Measurements from ENCODE around the gene TASL. TPM values are rescaled to one million over a fixed set of nuclear protein-coding genes. Genes with fewer than 3 reads are reported as not detected.

Gene TASL
- polyA plus RNA-seq, 3 donors: 22.2 to 34.4 (median 28.7) TPM

DNA sequence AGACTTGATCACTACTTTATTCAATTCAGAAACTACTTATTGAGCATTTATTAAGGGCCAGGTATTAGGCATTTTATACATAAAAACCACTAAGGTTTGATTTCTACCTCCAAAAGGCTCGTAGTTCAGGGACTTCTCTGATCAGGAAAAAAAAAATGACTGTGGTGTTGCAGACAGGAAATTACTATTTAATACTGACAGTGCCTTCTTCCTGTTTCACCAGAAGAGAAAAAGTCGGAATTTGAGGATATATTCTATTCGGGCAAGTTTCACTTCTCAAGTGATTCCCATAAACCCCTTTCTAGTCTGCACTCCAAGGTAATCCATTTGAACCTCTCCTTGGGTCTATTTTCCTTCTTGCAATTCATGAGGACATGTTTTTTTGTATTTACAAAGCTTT is 15.3 kb upstream of the TASL start:
- H3K9me3 Mint-ChIP-seq: peaks cover 0 to 2% (median 0%) of the 10 kb centered on the region in 7 donors
- Histone ChIP-seq H3K27me3 (ENCODE audit: control insufficient read depth in 2 of 2, insufficient read depth in 2 of 2, low read length in 2 of 2) (no peaks in the 10 kb centered on the region), H3K9me3 (replicated peaks in 1 of 2; ENCODE audit: control insufficient read depth in 1 of 2, insufficient read depth in 1 of 2, low read length in 2 of 2) (no peaks in the 10 kb centered on the region), H3K27ac (ENCODE audit: low read depth in 1 of 2, low read length in 2 of 2) (peak overlapping the region; percentile 67 to 81), H3K4me1 (ENCODE audit: control insufficient read depth in 1 of 2, insufficient read depth in 2 of 2, low read length in 2 of 2) (peaks cover 92 to 97% of the 10 kb centered on the region in 2 donors), H3K4me2 (replicated peaks; ENCODE audit: extremely low read depth, low read length, poor library complexity, severe bottlenecking) (peak overlapping the region; percentile 71), H3K79me2 (ENCODE audit: insufficient read depth, low read length) (peaks cover 41% of the 10 kb centered on the region), H3K4me3 (replicated peaks in 1 of 3; ENCODE audit: low read depth in 2 of 3, low read length in 3 of 3) (peak overlapping the region; percentile 12 to 63 (median 31)), H2AFZ (ENCODE audit: insufficient read depth, low read depth, low read length, poor library complexity, severe bottlenecking) (no peak overlapping the region), H3K36me3 (replicated peaks in 1 of 2; ENCODE audit: control insufficient read depth in 1 of 2, insufficient read depth in 2 of 2, low read length in 2 of 2) (no peaks in the 10 kb centered on the region), H4K20me1 (ENCODE audit: insufficient read depth, low read length) (no peaks in the 10 kb centered on the region), H3K9ac (ENCODE audit: insufficient read depth, low read length, poor library complexity, severe bottlenecking) (no peak overlapping the region)
- intact Hi-C loops (cut with micrococcal nuclease): no loop called here
- peak overlapping the region; percentile 77 to 95 (median 91) for H3K27ac Mint-ChIP-seq
- TF ChIP-seq, protein P1, sequence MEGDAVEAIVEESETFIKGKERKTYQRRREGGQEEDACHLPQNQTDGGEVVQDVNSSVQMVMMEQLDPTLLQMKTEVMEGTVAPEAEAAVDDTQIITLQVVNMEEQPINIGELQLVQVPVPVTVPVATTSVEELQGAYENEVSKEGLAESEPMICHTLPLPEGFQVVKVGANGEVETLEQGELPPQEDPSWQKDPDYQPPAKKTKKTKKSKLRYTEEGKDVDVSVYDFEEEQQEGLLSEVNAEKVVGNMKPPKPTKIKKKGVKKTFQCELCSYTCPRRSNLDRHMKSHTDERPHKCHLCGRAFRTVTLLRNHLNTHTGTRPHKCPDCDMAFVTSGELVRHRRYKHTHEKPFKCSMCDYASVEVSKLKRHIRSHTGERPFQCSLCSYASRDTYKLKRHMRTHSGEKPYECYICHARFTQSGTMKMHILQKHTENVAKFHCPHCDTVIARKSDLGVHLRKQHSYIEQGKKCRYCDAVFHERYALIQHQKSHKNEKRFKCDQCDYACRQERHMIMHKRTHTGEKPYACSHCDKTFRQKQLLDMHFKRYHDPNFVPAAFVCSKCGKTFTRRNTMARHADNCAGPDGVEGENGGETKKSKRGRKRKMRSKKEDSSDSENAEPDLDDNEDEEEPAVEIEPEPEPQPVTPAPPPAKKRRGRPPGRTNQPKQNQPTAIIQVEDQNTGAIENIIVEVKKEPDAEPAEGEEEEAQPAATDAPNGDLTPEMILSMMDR (IDR thresholded peaks at IDR 0.05): no peak
- no CpG with 5 or more reads among the region's 3 CpGs for WGBS (ENCODE audit: insufficient coverage)
- peak overlapping the region; percentile 9 to 57 for H3K4me3 Mint-ChIP-seq
- peaks cover 66% of the 10 kb centered on the region for H3K4me1 Mint-ChIP-seq
- no peaks in the 10 kb centered on the region for H3K36me3 Mint-ChIP-seq
- peak; percentile 25 to 67 (median 59) for DNase-seq
- H3K27me3 Mint-ChIP-seq (ENCODE audit: low read depth in 3 of 3): no peaks in the 10 kb centered on the region

DNA sequence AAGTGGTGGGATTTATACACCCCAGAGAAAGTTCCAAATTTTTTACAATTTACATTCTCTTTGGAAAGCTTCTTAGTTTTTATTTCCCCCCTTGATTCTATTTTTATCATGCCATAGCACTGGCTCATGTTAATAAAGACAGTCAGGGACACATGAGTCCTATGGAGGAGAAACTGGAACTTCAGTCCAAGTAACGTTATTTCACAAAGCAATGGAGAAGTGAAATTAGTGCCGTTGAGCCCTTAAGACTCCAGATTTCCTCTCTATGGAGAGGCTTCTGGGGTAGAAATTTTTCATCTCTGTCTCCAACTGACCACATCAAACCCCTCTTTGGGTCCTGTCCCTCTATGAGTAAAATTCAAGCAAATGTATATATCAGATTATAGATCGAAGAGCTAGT is 12.8 kb upstream of the TASL start:
- Mint-ChIP-seq H3K36me3 (peaks cover 0 to 4% of the 10 kb centered on the region in 2 donors), H3K27ac (peak overlapping the region; percentile 83 to 96 (median 90)), H3K9me3 (peaks cover 2 to 9% (median 8%) of the 10 kb centered on the region in 7 donors), H3K27me3 (ENCODE audit: low read depth in 3 of 3) (no peaks in the 10 kb centered on the region), H3K4me3 (peak overlapping the region in 1 of 2 donors; percentile 79), H3K4me1 (peaks cover 56% of the 10 kb centered on the region)
- TF ChIP-seq, protein P1 (IDR thresholded peaks at IDR 0.05): no peak
- Histone ChIP-seq H3K9me3 (replicated peaks in 1 of 2; ENCODE audit: control insufficient read depth in 1 of 2, insufficient read depth in 1 of 2, low read length in 2 of 2) (peaks cover 0 to 6% of the 10 kb centered on the region in 2 donors), H3K4me3 (replicated peaks in 1 of 3; ENCODE audit: low read depth in 2 of 3, low read length in 3 of 3) (peak overlapping the region in 1 of 3 experiments; percentile 62), H3K27ac (ENCODE audit: low read depth in 1 of 2, low read length in 2 of 2) (peak overlapping the region in 1 of 2 donors; percentile 69), H3K4me1 (ENCODE audit: control insufficient read depth in 1 of 2, insufficient read depth in 2 of 2, low read length in 2 of 2) (peaks cover 81 to 88% of the 10 kb centered on the region in 2 donors), H2AFZ (ENCODE audit: insufficient read depth, low read depth, low read length, poor library complexity, severe bottlenecking) (no peak overlapping the region), H4K20me1 (ENCODE audit: insufficient read depth, low read length) (no peaks in the 10 kb centered on the region), H3K9ac (ENCODE audit: insufficient read depth, low read length, poor library complexity, severe bottlenecking) (peak overlapping the region; percentile 16), H3K79me2 (ENCODE audit: insufficient read depth, low read length) (peaks cover 33% of the 10 kb centered on the region), H3K36me3 (replicated peaks in 1 of 2; ENCODE audit: control insufficient read depth in 1 of 2, insufficient read depth in 2 of 2, low read length in 2 of 2) (no peaks in the 10 kb centered on the region), H3K27me3 (ENCODE audit: control insufficient read depth in 2 of 2, insufficient read depth in 2 of 2, low read length in 2 of 2) (no peaks in the 10 kb centered on the region), H3K4me2 (replicated peaks; ENCODE audit: extremely low read depth, low read length, poor library complexity, severe bottlenecking) (peak overlapping the region; percentile 48)
- intact Hi-C loops (cut with micrococcal nuclease): no loop called here
- peak in 2 of 3 donors; percentile 61 to 70 for DNase-seq
- no CpG with 5 or more reads among the region's 3 CpGs for WGBS (ENCODE audit: insufficient coverage)

Measured in CD14-positive monocyte (primary cell).